ENCODE results near the gene ENTPD6.
"Not testable (repeated sequence)": the region's sequence is repeated elsewhere in the genome, so short reads cannot be mapped to it uniquely, and the experiment has no call there.

Gene ENTPD6

GRCh38 chr20:25259358-25259757 lies 63.8 kb downstream of the ENTPD6 start:
- DNase-seq, result no peak

GRCh38 chr20:25259788-25260254 lies 64.3 kb downstream of the ENTPD6 start:
- no peak for DNase-seq

GRCh38 chr20:25260770-25261437 lies 65.4 kb downstream of the ENTPD6 start:
- DNase-seq, result not testable (repeated sequence)

- DNase-seq, result no peak
Measured at GRCh38 chr20:25269057-25269832, 73.7 kb downstream of the ENTPD6 start.

GRCh38 chr20:25269833-25270170 lies 74.3 kb downstream of the ENTPD6 start:
- no peak for DNase-seq

GRCh38 chr20:25270829-25271251 lies 75.3 kb downstream of the ENTPD6 start:
- DNase-seq, result no peak

- no peak for DNase-seq
Measured at GRCh38 chr20:25271486-25272222, 76.1 kb downstream of the ENTPD6 start.

GRCh38 chr20:25272223-25273000 lies 76.9 kb downstream of the ENTPD6 start:
- DNase-seq, result no peak

- DNase-seq, result no peak
Measured at GRCh38 chr20:25273046-25273445, 77.5 kb downstream of the ENTPD6 start.

- DNase-seq, result no peak
Measured at GRCh38 chr20:25273541-25274358, 78.2 kb downstream of the ENTPD6 start.

GRCh38 chr20:25274481-25274880 lies 79.0 kb downstream of the ENTPD6 start:
- no peak for DNase-seq

- DNase-seq, result no peak
Measured at GRCh38 chr20:25274891-25275812, 79.6 kb downstream of the ENTPD6 start.

GRCh38 chr20:25275813-25276532 lies 80.5 kb downstream of the ENTPD6 start:
- DNase-seq, result no peak

All from GDM1 (cell line).